K562 (cell line): Measurements from ENCODE around the gene ECSIT. TPM values are rescaled to one million over a fixed set of nuclear protein-coding genes. Genes with fewer than 3 reads are reported as not detected.

Source experiments
- CCAR2 ChIP-seq: fragments of 200-400 bp; formaldehyde crosslinking; IDR thresholded peaks from 2 replicates; pipeline ENCODE4 v1.6.1; 2017; ENCODE audit warnings: mild to moderate bottlenecking, low read depth, low read length
- EGR1 ChIP-seq: fragments of 450-650 bp; conservative IDR thresholded peaks from 2 replicates; pipeline ENCODE4 v1.6.1; 2017; ENCODE audit warnings: mild to moderate bottlenecking
- KDM1A ChIP-seq, 2 experiments: fragments of 450-650 bp; IDR thresholded peaks; 2 replicates each; pipeline ENCODE4 v1.6.1; 2016; ENCODE audit warnings: mild to moderate bottlenecking in 2 of 2
- LEF1 ChIP-seq: fragments of 450-650 bp; IDR thresholded peaks from 2 replicates; pipeline ENCODE4 v1.6.1; 2016; ENCODE audit warnings: mild to moderate bottlenecking
- NCOR1 ChIP-seq: fragments of 450-650 bp; IDR thresholded peaks from 2 replicates; pipeline ENCODE4 v1.6.1; 2016; ENCODE audit warnings: mild to moderate bottlenecking, moderate library complexity
- PTBP1 ChIP-seq: fragments of 200-400 bp; formaldehyde crosslinking; IDR thresholded peaks from 2 replicates; pipeline ENCODE4 v1.6.1; 2017; ENCODE audit warnings: low read depth, low read length
- RCOR1 ChIP-seq, 2 experiments: IDR thresholded peaks; 2 replicates each; pipeline ENCODE4 v1.6.1; 2012; ENCODE audit warnings: low read depth in 2 of 2, low read length in 2 of 2, borderline replicate concordance in 1 of 2, improper control_type of control experiment in 1 of 2
- TBP ChIP-seq: optimal IDR thresholded peaks from 2 replicates; pipeline ENCODE3; 2011; ENCODE audit warnings: low read depth, low read length, improper control_type of control experiment
- ZBTB11 ChIP-seq, 3 experiments: fragments of 200-800 bp in 1 of 3; fragments of 250-450 bp in 1 of 3; fragments of 450-650 bp in 1 of 3; sonication (Bioruptor Pico) in 1 of 3; sonication (Bioruptor generic) in 1 of 3; formaldehyde crosslinking in 1 of 3; IDR thresholded peaks; 2 replicates each; pipeline versions ENCODE4 v1.6.1 to v1.8.0; 2016 to 2022; ENCODE audit warnings: mild to moderate bottlenecking in 2 of 3, missing genetic modification characterization in 2 of 3, missing compliant biosample characterization in 1 of 3, moderate library complexity in 1 of 3
- ZFX ChIP-seq: sonication (generic); formaldehyde crosslinking; IDR thresholded peaks from 2 replicates; pipeline ENCODE4 v1.8.0; 2022; ENCODE audit warnings: mild to moderate bottlenecking, missing genetic modification reagents, moderate library complexity
- ZNF124 ChIP-seq: sonication (generic); formaldehyde crosslinking; IDR thresholded peaks from 2 replicates; pipeline ENCODE4 v1.8.1; 2022; ENCODE audit warnings: missing genetic modification reagents
- ZNF175 ChIP-seq: fragments of 200-800 bp; sonication (Bioruptor generic); IDR thresholded peaks from 2 replicates; pipeline ENCODE4 v1.6.1; 2016; ENCODE audit warnings: low read depth, mild to moderate bottlenecking, missing genetic modification characterization, missing compliant biosample characterization
- polyA plus RNA-seq, 8 experiments: library from polyadenylated mRNA; depleted of rRNA in 4 of 8; stranded (reverse) in 5 of 8; unstranded in 3 of 8; fragments of >200 nt; fragmentation: Nextera tagmentation in 2 of 8; fragmentation: Illumina TruSeq in 1 of 8; extraction: Ambion mirVana in 2 of 8; extraction: Trizol in 1 of 8; gene quantifications; 2 replicates each; pipeline versions ENCODE4 v1.2.1 to v1.2.3, GENCODE V29; 2011 to 2014; ENCODE audit warnings: inconsistent platforms in 1 of 8, missing spikeins in 1 of 8
- total RNA-seq, 7 experiments: library from RNA; depleted of rRNA in 6 of 7; stranded (reverse); fragments of >200 nt in 6 of 7; fragmentation: Illumina TruSeq in 2 of 7; extraction: Trizol in 2 of 7; gene quantifications; 2 replicates each; pipeline versions ENCODE4 v1.2.1 to v1.2.3, GENCODE V29; 2011 to 2021; ENCODE audit warnings: low replicate concordance in 1 of 7
- TF ChIP-seq, protein P1 (sequence below): fragments of 250-450 bp; sonication (Bioruptor Pico); IDR thresholded peaks from 2 replicates; pipeline ENCODE4 v1.4.0; 2020; ENCODE audit warnings: borderline replicate concordance

ECSIT gene
- total and polyA plus RNA-seq, 9 of the 15 experiments (the other 6 are each of a cell fraction or from before 2014, with no cell fraction given), result 1.1 to 82.5 (median 43.9) TPM

DNA sequence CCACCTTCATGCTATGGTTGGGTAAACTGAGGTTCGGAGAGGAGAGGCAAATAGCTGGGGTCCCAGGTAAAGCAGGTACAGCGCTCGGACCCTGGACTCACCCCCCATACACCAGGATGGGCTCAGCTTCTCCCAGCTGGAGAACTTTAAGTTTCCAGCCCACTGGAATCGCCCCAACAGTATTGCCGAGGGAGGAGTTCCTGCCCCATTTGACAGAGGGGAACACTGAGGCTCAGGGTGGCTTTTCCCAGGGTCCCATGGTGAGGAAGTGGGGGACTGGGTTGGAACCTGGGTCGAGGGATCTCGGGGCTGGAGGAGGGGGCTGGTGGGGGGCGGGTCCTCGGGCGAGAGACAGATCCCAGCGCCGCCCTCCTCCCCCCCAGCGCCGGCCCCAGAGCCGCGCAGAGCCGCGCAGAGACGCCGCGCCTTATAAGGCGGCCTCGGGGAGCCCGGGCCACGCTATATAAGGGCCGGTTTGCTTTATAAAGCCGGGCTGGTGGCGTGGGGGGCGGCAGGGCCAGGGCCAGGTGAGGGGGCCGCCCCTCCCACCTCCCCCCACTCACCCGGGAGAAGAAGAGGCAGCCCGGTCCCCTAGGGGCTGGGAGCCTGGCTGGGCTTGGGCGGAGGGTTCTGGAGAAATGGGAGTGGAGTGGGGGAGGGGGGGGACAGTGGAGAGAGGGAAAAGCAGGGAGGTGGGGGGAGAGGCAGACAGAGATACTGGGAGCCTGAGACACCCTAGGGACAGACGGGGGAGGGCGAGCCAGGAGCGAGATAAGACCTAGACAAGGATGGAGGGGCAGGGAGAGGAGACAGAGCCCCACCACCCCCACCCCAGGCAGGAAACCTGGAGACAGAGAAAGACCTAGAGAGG is 10.8 kb upstream of the ECSIT start (continued):
- TF ChIP-seq ZNF175 (CRISPR knock-in tag), result no peak
- peak; percentile 59; the same call in 1 of the 2 replicates for TF ChIP-seq NCOR1
- TF ChIP-seq LEF1, result peak; percentile 28; the same call in 1 of the 2 replicates
- TF ChIP-seq, protein P1, sequence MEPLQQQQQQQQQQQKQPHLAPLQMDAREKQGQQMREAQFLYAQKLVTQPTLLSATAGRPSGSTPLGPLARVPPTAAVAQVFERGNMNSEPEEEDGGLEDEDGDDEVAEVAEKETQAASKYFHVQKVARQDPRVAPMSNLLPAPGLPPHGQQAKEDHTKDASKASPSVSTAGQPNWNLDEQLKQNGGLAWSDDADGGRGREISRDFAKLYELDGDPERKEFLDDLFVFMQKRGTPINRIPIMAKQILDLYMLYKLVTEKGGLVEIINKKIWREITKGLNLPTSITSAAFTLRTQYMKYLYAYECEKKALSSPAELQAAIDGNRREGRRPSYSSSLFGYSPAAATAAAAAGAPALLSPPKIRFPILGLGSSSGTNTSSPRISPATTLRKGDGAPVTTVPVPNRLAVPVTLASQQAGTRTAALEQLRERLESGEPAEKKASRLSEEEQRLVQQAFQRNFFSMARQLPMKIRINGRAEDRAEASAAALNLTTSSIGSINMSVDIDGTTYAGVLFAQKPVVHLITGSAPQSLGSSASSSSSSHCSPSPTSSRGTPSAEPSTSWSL (CRISPR knock-in tag), result no peak
- TF ChIP-seq PTBP1, result peak; percentile 78; the same call in 1 of the 2 replicates
- TF ChIP-seq EGR1, result peak; percentile 13; the same call in 1 of the 2 replicates
- peak; percentile 38 for TF ChIP-seq ZFX (CRISPR knock-in tag)
- peak in 1 of 3 experiments; percentile 28; a peak in 1 of 6 replicates for TF ChIP-seq ZBTB11 (CRISPR knock-in tag; IDR thresholded peaks at IDR 0.05)
- peak; percentile 26 for TF ChIP-seq TBP
- peak in 1 of 2 experiments; percentile 68; a peak in 2 of 4 replicates for TF ChIP-seq RCOR1 (IDR thresholded peaks at IDR 0.05; ENCODE audit: borderline replicate concordance in 1 of 2, low read depth in 2 of 2, low read length in 2 of 2)
- no peak for TF ChIP-seq CCAR2
- peak; percentile 33 to 57; a peak in 3 of 4 replicates for TF ChIP-seq KDM1A (IDR thresholded peaks at IDR 0.05)
- TF ChIP-seq ZNF124 (CRISPR knock-in tag), result no peak
